Femur (tissue), 1 donor: ENCODE data around the gene NLGN1.

Experiments used
- DNase-seq: peaks from one replicate; pipeline ENCODE4 v3.0.0-alpha.2; 2017

NLGN1 gene

DNA sequence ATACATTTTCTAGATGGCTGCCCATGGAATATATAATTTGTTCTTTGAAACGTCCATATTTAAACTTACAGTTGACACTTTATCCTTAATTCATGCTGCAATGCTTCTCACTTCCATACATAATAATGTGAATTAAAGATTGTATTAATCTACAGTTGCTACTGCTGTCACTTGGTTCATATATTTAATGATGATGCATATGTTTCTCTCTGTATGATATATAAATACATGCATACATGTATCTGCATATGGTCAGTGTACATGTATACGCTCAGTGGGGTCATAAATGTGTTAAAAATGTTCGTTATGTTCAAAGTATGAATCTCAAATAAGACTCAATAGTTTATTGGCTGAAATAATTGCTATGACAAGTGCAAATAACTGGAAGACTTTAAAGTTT lies 382.5 kb downstream of the NLGN1 start:
- no peak for DNase-seq

DNA sequence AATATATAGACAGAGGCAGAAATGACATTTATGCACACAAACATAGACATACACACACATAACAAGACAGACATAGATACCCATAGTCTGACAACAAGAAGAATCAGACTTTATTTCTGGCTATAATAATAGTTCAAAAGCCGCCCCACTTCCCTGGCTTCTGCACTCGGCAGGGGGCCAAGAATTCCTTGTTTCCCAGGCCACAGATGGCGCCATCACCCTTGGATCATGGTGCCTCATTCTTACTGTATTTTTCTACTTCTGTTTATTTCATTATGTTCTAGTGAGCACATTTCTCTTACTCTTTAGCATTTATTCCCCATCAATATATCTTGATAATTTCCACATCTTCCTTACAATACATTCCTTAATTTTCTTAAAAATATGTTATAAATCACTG lies 387.5 kb downstream of the NLGN1 start:
- DNase-seq: no peak

DNA sequence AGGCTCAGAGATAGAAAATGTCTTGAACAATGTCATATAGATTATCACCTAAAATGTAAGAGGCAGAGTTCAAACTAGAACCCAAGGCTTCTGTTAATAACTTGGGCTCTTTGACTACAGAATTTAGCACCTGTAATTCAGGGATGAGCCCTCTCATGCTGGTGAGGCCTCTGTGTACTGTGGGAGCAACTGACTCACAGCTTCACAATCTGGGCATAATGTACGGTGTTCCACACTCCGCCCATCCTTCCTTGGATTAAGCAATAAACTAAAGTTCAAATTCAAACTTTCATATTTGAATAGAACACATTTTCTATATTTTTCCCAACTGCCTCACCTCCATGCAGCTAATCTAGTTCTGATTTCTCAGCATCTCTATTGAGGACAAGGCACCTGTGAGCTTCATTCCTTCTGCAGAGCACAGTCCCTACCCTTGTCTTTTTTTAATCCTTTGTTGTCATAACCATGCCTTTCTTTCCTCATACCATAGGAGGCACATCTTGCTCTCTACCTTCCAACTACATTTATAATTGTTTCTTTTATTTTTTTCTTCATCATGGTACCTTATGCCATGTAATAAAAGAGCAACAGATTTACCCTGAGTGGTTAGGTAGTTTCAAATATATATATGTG lies 392.1 kb downstream of the NLGN1 start:
- no peak for DNase-seq

DNA sequence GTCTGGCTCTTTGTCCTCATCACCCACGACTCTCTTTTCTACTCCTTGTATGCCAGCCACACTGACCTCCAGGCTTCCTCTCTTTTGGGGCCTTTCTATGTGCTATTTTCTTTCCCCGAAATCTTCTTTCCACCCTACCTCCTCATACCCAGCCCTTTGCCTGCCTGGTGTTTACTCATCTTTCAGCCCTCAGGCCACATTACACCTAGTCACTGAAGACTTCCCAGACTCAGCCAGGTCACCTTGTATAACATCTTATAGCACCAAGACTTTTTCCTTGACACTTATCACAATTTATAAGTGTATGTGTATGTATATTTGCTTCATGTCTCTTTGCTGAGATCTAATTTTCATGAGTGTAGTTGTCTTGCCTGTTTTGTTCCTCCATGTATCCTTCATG lies 396.4 kb downstream of the NLGN1 start:
- DNase-seq: no peak

DNA sequence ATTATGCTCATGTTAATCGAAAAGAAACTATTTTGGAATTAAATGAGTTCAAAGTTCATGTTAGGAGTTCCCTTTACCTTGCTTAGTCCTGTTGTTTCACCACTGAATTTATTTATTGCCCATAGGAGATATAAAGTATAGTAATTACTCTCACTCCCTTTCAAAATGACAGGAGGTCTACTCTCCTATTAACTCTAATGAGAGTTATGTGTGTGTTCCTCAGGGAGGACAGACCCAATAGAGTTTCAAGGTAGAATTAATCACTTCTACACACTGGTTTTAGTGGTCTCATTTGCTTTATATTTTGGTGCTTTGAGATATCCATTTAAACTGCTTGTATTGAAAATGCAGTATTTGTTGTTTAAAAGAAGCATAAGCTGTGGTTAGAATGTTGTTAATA lies 398.9 kb downstream of the NLGN1 start:
- no peak for DNase-seq

DNA sequence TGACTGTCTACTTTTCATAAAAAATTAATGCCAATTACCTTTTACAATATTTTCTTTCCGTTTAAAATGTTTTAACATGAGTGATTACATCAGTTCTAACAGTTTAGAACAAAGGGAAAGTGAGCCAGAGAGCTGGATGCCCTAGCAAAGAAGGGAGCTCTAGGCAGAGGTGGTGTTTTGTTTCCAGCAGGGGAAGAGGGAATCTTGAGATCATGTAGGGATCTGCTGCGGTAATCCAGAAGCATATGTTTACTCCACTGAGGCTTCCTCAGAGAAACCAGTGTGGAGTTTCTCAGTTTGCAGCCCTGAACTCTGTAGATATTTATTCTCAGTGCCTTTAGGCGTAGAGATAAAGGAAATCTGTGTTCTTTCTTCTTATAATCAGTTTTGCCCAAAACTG lies 399.3 kb downstream of the NLGN1 start:
- DNase-seq: no peak

DNA sequence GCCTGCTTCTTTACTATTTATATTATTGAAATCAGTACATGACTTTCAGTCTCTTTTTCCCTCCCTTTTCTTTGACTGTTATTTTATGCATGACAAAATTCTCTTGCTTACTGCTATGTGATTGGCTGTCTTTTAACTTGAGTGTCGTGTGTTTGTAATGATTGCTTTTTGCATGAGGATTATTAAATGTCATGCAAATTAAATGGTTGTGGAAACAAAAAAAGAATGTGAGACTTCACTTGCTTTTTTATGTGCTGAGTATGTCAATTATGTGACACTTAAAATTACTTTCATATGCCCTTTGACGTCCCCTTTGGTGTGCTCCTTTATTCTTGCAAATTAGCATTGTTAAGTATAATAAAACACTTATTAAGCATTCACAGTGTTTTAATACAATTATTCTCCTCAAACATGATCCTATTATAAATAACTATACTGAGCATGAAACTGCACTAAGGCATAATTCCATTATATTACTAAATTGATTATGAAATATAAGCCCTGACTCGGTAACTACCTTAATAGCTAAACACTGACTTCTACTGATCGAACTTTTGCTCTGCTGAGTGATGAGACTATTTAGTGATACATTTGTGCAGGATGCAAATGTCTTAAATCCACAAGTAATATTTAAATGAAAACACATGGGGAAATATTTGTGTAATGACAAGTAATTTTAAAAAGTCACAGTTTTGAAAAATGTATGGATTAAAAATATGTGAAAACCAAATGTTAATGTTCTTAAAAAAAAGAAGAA lies 401.7 kb downstream of the NLGN1 start:
- DNase-seq: no peak

DNA sequence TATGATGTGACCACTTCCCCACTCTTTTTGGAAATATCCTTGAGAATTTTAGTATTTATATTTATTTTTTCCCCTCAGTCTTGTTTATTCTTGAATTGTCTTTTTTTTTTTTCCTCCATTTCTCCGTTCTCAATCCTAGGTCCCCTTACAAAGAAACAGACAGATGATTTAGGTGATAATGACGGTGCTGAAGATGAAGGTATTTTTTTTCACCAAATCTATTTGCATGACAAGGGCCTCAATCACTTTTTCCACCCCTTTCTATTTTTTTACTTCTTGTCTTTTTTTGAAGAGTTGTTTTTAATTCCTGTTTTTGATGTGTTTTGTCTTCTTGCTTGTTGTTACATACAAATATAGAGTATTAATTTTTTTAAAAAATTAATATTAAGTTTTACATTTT lies 402.6 kb downstream of the NLGN1 start:
- DNase-seq: no peak

DNA sequence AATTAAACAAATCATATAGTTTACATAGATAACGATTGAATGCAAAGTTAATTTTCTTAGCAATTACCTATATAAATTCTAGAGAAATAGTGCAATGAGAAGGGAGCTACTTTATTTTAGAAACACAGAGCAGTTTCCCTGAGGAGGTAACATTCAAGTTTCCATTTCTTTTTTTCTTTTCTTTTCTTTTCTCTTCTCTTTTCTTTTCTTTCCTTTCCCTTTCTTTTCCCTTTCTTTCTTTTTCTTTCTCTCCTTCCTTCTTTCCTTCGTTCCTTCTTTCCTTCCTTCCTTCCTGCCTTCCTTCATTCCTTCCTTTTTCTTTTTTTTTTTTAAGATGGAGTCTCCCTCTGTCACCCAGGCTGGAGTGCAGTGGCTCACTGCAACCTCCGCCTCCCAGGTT lies 417.3 kb downstream of the NLGN1 start:
- DNase-seq: no peak

DNA sequence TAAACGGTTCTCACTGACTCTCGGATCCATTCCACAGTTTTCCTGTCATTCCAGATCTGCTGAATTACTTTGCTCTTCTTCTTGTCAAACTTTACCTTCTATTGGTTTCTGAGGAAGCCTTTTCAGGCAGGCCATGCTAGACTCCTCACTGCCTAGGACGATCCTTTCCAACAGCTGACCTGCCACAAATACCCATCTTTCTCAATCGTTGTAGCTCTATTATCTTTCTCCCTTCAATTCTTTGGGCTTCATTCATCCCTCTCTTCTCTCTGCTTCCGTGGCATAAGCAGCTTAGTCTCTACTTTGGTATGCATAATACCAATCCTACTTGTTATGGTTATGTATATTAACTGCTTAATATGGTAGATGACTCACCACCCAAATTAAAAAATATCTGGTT lies 421.8 kb downstream of the NLGN1 start:
- DNase-seq: no peak

DNA sequence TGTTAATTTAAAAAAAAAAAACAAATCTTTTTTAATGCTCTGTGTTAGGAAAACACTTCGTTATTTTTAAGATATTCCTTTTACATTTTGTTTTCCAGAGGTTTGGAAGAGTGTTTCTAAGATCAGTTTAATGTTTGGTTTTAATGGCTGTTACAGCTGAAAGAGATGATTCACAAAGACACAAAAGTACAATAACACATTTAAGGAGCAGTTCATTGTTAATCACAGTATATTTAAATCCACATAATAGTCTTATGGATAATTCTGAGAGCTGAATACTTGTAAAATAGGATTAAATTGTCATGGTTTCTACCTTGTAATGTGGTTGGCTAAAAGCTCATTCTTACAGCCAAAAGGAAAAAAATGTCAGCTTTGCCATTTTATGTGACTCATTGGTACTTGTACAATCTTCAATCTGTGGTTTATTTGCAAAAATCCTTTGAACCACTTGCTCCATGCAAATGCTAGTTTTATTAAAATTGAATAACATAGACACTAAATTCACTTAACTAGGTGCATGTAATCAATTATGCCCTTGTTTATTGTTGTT lies 426.4 kb downstream of the NLGN1 start:
- DNase-seq: no peak

DNA sequence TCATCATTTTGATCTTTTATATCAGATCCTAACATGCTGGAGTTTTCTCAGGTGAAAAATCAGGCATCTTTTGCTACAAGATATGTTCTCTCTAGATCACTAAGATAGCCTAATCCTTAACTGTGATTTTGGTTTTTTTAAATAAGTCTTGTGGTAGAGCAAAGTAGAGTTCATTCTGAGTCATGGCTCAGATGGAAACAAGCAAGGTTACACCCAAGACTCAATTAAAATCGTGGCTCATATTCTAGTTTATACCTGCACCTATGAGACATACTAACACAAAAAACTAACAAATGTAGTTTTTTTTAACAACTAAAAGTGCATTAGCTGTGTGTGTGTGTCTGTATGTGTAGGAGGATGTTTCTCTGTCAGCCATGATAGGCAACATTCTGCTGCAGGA lies 428.2 kb downstream of the NLGN1 start:
- DNase-seq: no peak

DNA sequence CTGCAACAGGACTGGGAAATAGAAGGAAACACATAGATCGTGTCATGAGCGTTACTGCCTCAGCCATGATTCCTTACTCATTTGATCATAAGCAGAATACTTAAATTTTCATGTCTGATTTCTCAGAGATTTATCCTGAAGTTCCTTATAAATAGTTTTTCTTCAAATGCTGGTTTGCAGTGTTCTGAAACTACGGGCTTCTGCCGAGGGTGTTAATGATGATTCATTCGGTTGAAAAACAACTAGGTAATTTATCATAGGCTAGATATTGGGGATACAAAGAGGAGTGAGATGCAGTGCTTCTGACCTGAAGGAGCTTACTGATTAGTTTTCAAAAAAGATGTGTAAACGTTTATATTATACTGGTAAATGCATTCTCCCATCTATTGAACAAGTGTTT lies 428.9 kb downstream of the NLGN1 start:
- DNase-seq: no peak

DNA sequence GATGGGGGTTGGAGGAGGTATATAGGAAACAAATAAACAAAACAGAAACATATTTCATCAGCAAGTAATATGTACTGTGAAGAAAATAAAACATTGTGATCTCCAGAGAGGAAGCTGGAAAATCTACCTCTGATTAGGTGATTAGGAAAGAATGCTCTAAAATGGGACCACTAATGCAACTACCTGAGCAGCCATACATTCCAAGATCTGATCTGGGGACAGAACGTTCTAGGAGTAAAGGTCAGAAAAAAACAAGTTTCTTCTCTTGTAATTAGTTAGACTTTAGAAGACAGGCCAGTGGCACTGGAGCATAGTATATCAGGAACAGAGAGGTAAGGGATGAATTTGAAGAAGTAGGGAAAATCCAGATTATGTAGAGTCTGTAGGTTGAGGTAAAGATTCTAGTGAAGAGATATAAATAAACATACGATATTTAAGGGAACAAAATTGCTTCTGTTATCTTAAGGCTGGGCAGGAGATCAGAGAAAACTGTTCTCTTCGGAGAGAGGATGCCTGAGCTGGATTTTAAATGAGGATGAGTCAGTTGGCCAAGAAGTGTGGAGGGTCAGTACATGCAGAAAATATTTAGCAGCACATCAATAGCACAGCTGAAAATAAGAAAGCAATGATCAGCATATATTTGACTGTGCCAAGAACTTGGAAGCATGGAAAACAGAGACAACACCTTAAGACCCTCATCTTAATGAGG lies 429.5 kb downstream of the NLGN1 start:
- DNase-seq: no peak

DNA sequence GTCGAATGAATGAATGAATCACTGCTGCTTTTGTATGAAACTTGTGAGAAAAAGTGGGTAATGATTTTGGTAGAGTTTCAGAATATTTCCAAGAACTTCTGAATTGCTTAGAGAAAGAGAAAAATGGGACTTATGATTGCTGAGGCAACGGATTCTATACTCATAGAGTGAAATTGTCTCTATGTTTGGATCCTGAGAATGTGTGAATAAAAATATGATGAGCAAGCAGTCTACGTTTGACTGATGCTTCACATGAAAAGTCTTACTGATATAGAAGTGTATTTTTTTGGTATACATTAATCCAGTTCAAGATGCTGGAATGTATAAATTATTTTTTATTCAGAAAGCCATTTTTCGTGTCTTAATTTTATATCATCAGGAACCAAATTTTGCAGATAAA lies 441.1 kb downstream of the NLGN1 start:
- no peak for DNase-seq

DNA sequence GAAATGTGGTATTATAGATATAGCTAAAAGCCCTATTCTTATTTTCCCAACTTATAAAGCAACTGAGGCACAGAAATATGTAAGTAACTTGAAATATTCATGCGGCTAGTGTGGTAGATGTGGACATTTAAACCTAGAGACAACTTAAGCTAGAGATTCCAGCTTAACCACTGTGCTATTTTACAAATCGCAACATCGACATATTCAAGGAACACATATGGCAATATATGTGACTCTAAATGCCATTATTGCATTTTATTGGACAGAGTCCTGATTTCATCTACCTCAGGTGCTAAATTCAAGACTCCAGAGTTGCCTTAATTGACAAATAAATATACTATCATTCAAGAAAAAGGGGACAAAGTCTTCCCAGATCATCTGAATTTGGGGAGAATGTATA lies 442.3 kb downstream of the NLGN1 start:
- DNase-seq: no peak

DNA sequence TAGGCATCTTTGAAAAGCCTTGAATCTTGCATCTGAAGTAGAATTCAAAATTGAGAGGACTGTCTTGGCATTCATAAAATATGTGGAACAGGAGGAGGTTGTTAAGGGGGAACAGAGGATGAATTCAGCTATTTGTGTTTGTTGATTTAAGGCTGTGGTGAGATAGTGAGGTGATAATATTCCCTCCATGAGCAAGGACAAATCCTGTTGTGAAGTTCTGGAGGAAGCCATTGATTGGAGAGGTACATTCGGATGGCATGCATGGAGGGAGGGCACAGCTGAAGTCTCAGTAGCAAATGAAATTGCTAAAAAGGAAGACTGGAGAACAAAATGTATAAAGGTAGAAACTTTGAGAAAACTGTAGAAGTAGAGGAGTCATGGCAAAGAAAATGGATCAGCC lies 443.8 kb downstream of the NLGN1 start:
- no peak for DNase-seq

DNA sequence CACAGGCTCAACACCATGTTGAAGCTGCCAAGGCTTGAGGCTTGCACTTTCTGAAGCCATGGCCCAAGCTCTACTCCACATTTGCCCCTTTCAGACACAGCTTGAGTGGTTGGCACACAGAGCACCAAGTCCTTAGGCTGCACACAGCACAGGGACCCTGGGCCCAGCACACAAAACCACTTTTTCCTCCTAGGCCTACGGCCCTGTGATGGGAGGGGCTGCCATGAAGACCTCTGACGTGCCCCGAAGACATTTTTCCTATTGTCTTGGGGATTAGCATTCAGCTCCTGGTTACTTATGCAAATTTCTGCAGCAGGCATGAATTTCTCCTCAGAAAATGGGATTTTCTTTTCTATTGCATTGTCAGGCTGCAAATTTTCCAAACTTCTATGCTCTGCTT lies 445.5 kb downstream of the NLGN1 start:
- DNase-seq: no peak

DNA sequence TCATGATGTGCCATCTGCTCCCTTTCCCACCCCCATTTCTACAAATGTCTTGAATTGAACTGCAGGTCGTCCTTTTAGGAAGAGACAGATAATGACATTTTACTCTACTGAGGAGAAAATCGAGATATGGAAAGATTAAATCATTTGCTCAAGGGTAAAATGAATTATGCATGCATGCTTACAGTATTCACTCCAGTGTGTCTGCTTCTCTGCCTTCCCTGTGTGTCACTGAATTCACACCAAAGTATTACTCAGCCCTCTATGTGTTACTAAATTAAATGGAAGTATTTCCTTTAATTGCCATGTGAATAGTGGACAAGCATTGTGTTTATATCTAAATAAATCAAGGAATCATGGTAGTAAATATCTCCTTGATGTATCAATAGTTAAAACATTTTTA lies 449.0 kb downstream of the NLGN1 start:
- DNase-seq: no peak

DNA sequence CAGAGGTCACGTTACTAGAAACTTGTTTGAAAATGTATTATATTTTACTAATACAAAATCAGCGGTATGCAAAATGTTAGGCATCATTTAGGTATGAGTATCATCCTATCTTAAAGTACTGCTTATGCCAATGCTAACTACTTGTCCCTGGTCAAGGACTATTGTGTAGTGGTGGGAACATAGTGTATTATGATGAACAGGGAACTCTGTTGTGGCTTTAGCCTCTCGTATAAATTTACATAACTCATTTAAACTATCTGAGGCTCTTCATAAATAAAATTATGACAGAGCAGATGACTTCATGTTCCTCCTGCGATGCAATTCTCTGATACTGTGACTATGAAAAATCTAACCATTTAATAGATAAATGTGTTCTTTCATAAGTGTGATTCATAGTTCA lies 451.9 kb downstream of the NLGN1 start:
- DNase-seq: no peak

DNA sequence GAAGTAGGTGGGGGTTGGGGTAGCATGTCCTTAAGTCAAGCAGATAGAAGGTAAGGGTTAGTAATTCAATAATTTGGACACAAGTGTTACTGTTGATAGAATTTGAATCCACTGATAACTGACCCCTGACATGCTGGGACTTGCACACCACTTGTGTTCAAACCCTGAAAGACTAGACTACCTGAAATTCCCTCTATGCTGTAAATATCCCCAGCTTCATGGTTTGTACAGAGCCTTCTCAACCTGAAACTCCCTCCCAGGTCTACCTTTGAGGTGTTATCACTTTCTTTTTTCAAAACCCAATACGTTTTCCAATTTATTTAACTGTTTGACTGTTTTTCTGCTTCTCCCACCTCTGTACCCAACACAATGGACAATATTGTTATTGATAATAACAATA lies 459.6 kb downstream of the NLGN1 start:
- no peak for DNase-seq

DNA sequence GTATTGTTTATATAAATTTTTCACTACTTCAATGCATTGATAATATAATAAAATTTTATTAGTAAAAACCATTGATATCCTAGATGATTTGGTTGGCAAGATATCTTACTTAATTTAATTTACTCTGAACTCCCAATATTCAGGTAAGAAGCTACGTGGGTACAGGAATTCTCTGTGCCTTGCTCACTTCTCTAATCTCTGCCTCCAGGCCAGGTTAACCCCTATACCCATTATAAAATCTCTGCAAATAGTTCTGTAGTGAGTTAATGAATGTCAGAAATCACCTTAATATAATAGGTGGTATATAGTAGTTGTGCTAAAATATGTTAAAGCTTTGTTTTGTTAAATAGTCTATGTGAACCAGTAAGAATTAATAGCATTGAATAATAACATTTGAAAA lies 465.2 kb downstream of the NLGN1 start:
- DNase-seq: no peak

DNA sequence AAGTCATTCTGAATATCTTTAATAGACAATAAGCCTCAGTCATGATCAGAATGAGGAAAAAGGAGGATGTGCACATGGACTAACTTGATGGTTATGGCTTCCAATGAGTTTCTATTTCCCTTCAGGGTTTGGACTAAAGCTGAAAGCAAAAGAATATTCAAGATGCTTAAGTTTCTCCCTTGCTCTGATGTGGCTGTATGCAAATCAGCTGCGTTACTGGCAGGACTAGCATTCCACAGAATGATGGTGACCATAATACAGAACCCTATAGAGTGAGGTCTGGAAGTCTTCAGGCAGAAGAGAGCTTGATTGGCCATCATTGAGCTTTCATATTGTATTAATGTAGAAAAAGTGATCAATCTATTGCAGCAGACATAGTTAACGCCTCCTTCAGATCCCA lies 466.0 kb downstream of the NLGN1 start:
- no peak for DNase-seq

DNA sequence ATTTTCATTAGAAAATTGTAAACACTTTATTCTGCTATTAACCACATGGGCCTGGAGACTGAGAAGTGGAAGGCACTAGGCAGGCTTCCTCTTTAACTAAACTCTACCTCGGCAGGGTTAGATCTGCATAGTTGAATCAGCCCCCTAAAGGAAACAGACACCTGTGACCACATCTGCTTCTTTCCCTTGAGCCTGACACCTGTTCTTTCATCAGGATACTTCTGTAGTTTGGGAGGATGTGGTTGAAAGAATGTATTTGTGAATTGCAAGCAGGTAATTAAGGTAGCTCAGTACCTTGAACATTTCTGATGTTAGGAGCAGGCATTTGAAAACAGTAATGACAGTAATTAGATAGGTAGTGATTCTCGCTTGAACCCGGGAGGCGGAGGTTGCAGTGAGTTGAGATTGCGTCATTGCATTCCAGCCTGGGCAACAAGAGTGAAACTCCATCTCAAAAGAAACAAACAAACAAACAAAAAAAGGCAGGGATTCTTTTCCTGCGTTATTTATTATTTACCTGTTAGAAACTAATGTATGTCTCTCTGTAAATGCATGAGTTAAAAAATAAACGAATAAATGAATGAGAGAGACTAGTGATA lies 468.5 kb downstream of the NLGN1 start:
- no peak for DNase-seq
